Endothelial cell (in vitro differentiated cells): Measurements from ENCODE around the gene R3HCC1L. TPM values are rescaled to one million over a fixed set of nuclear protein-coding genes. Genes with fewer than 3 reads are reported as not detected.
A peak's percentile ranks its signal among the peaks of the same experiment; 100 is the strongest.

Experiments used
- DNase-seq: peaks from one replicate; pipeline ENCODE4 v3.0.0; 2021; ENCODE audit warnings: low spot score
- H3K27ac Mint-ChIP-seq: one replicate; pipeline ENCODE4 v1.8.0; 2021; ENCODE audit warnings: mixed read lengths, inconsistent platforms; ENCODE audit not compliant: unreplicated experiment
- H3K27me3 Mint-ChIP-seq: one replicate; pipeline ENCODE4 v1.8.0; 2021; ENCODE audit warnings: mild to moderate bottlenecking, moderate library complexity, mixed read lengths, inconsistent platforms; ENCODE audit not compliant: unreplicated experiment
- H3K36me3 Mint-ChIP-seq: one replicate; pipeline ENCODE4 v1.8.0; 2021; ENCODE audit warnings: mild to moderate bottlenecking, low read depth, mixed read lengths, inconsistent platforms; ENCODE audit not compliant: unreplicated experiment
- H3K4me1 Mint-ChIP-seq: one replicate; pipeline ENCODE4 v1.8.0; 2021; ENCODE audit warnings: mild to moderate bottlenecking, mixed read lengths, inconsistent platforms; ENCODE audit not compliant: unreplicated experiment
- H3K4me3 Mint-ChIP-seq: one replicate; pipeline ENCODE4 v1.8.0; 2021; ENCODE audit warnings: mild to moderate bottlenecking, mixed read lengths, inconsistent platforms; ENCODE audit not compliant: unreplicated experiment
- H3K9me3 Mint-ChIP-seq: one replicate; pipeline ENCODE4 v1.8.0; 2021; ENCODE audit warnings: mixed read lengths, inconsistent platforms; ENCODE audit not compliant: unreplicated experiment
- CTCF ChIP-seq: fragments of 200-600 bp; sonication (generic); IDR thresholded peaks from one replicate; pipeline ENCODE4 v1.5.0; 2021; ENCODE audit warnings: antibody characterized with exemption; ENCODE audit not compliant: unreplicated experiment
- total RNA-seq: library from RNA; stranded (reverse); fragmentation: NEBNext Ultra II Directional; extraction: Animal tissue kit (Norgen Biotek cat#: 25700); gene quantifications from one replicate; pipeline ENCODE4 v1.2.1, GENCODE V29; 2021; ENCODE audit not compliant: unreplicated experiment

Gene R3HCC1L
- total RNA-seq, 1 donor from 2014 or later, result 21.3 TPM

- Mint-ChIP-seq H3K4me3 (peak overlapping the region; percentile 87), H3K27ac (no peak overlapping the region), H3K36me3 (peaks cover 6% of the 10 kb centered on the region), H3K9me3 (no peaks in the 10 kb centered on the region), H3K4me1 (peaks cover 16% of the 10 kb centered on the region), H3K27me3 (peaks cover 13% of the 10 kb centered on the region)
- no peak for TF ChIP-seq CTCF
- no peak for DNase-seq
Measured at GRCh38 chr10:98267069-98267893, 132.8 kb downstream of the R3HCC1L start.

GRCh38 chr10:98267894-98268693 lies 133.6 kb downstream of the R3HCC1L start, which contains the start of gene LOXL4:
Gene LOXL4 (minus strand): TSS chr10:98268194. CDS start chr10:98263019, 5,175 bp downstream.
- Mint-ChIP-seq H3K27ac (no peak within 1 kb of the TSS), H3K27me3 (peaks cover 13% of the 10 kb centered on the region), H3K4me1 (peaks cover 24% of the 10 kb centered on the region), H3K36me3 (peaks cover 6% of the 10 kb centered on the region), H3K9me3 (no peaks in the 10 kb centered on the region), H3K4me3 (peak within 1 kb of the TSS; percentile 87)
- no peak for DNase-seq
- TF ChIP-seq CTCF, result no peak

- H3K27ac Mint-ChIP-seq, result no peak overlapping the region
- TF ChIP-seq CTCF, result no peak
- no peak for DNase-seq
- H3K4me1 Mint-ChIP-seq, result peaks cover 28% of the 10 kb centered on the region
- H3K27me3 Mint-ChIP-seq, result peaks cover 13% of the 10 kb centered on the region
- H3K4me3 Mint-ChIP-seq, result peak overlapping the region; percentile 69
- H3K36me3 Mint-ChIP-seq, result peaks cover 6% of the 10 kb centered on the region
- no peaks in the 10 kb centered on the region for H3K9me3 Mint-ChIP-seq
Measured at GRCh38 chr10:98268694-98269431, 134.4 kb downstream of the R3HCC1L start.

- no peaks in the 10 kb centered on the region for H3K9me3 Mint-ChIP-seq
- peaks cover 13% of the 10 kb centered on the region for H3K27me3 Mint-ChIP-seq
- peaks cover 28% of the 10 kb centered on the region for H3K4me1 Mint-ChIP-seq
- no peak overlapping the region for H3K4me3 Mint-ChIP-seq
- no peak overlapping the region for H3K27ac Mint-ChIP-seq
- peaks cover 6% of the 10 kb centered on the region for H3K36me3 Mint-ChIP-seq
- DNase-seq, result no peak
- no peak for TF ChIP-seq CTCF
Measured at GRCh38 chr10:98269435-98269912, 135.0 kb downstream of the R3HCC1L start.
